OCI-LY7 (cell line): ENCODE results near the gene TAPBP. TPM values are rescaled to one million over a fixed set of nuclear protein-coding genes. Genes with fewer than 3 reads are reported as not detected.

Source experiments
- BruUV-seq: library from RNA; stranded (reverse); fragments of 400-500 nt; replicated peaks from 2 replicates; lab custom pipeline; 2021; lab: Mats Ljungman, UMichigan
- CTCF ChIA-PET: fragments of 300-600 bp; sonication (Branson Sonifier 250); formaldehyde crosslinking; loops from one replicate; lab custom pipeline; 2022; ENCODE audit warnings: antibody characterized with exemption; ENCODE audit not compliant: unreplicated experiment; lab: Charles Lee
- POLR2A ChIA-PET: fragments of 300-600 bp; sonication (Branson Sonifier 250); formaldehyde crosslinking; loops from one replicate; lab custom pipeline; 2022; ENCODE audit warnings: antibody characterized with exemption; lab: Charles Lee
- DNase-seq: peaks from one replicate; pipeline ENCODE4 v3.0.0-alpha.2; 2015; ENCODE audit warnings: low spot score
- H2AFZ ChIP-seq: fragments of 200-600 bp; sonication (generic), shearing (Covaris generic); 2 replicates; pipeline ENCODE4 v1.6.1; 2014; ENCODE audit warnings: mild to moderate bottlenecking, antibody characterized with exemption, low read length, moderate library complexity
- H3K27ac ChIP-seq: fragments of 200-600 bp; sonication (generic); 2 replicates; pipeline ENCODE4 v1.5.1; 2014; ENCODE audit warnings: mixed run types, low read depth, mild to moderate bottlenecking, moderate library complexity, low read length, inconsistent platforms; ENCODE audit not compliant: poor library complexity, severe bottlenecking
- H3K36me3 ChIP-seq: fragments of 200-600 bp; sonication (generic); 2 replicates; pipeline ENCODE4 v1.6.1; 2014; ENCODE audit warnings: mild to moderate bottlenecking, antibody characterized with exemption, low read length, moderate library complexity, mixed read lengths; ENCODE audit not compliant: insufficient read depth
- H3K4me1 ChIP-seq: fragments of 200-600 bp; sonication (generic); 2 replicates; pipeline ENCODE4 v1.5.1; 2014; ENCODE audit warnings: mild to moderate bottlenecking, low read length; ENCODE audit not compliant: insufficient read depth, poor library complexity, severe bottlenecking
- H3K4me2 ChIP-seq: fragments of 200-600 bp; sonication (generic); 2 replicates; pipeline ENCODE4 v1.6.1; 2014; ENCODE audit warnings: mild to moderate bottlenecking, low read length
- H3K4me3 ChIP-seq: fragments of 200-600 bp; sonication (generic); 2 replicates; pipeline ENCODE4 v1.5.1; 2014; ENCODE audit warnings: mild to moderate bottlenecking, low read depth, low read length; ENCODE audit not compliant: poor library complexity, severe bottlenecking
- H3K79me2 ChIP-seq: fragments of 200-600 bp; sonication (generic); 2 replicates; pipeline ENCODE4 v1.6.1; 2016; ENCODE audit warnings: low read depth, mild to moderate bottlenecking, low read length, moderate library complexity, mixed read lengths; ENCODE audit not compliant: insufficient read depth
- H3K9me2 ChIP-seq: fragments of 200-600 bp; sonication (generic); 2 replicates; pipeline ENCODE4 v1.6.1; 2016; ENCODE audit warnings: mild to moderate bottlenecking, low read length, mixed read lengths; ENCODE audit not compliant: insufficient read depth
- H3K9me3 ChIP-seq: fragments of 200-600 bp; sonication (generic); 2 replicates; pipeline ENCODE4 v1.6.1; 2014; ENCODE audit warnings: mild to moderate bottlenecking, mixed run types, low read length, mixed read lengths
- H4K20me1 ChIP-seq: fragments of 200-600 bp; sonication (generic); 2 replicates; pipeline ENCODE4 v1.6.1; 2014; ENCODE audit warnings: mild to moderate bottlenecking, antibody characterized with exemption, low read length, moderate library complexity, mixed read lengths; ENCODE audit not compliant: insufficient read depth
- EZH2phosphoT487 ChIP-seq: fragments of 200-600 bp; sonication (generic); IDR thresholded peaks from 2 replicates; pipeline ENCODE4 v1.6.1; 2018; ENCODE audit warnings: low read depth, borderline replicate concordance, mild to moderate bottlenecking, mixed run types, antibody characterized with exemption, low read length, moderate library complexity, mixed read lengths
- intact Hi-C: fragments of 100-400 bp; cut with micrococcal nuclease; formaldehyde crosslinking; loops from one replicate; pipeline ENCODE4 v1.10.0; 2022; ENCODE audit not compliant: unreplicated experiment
- total RNA-seq, 2 experiments: library from RNA; depleted of rRNA in 1 of 2; stranded (reverse); fragments of >200 nt in 1 of 2; shearing (Covaris generic) in 1 of 2; gene quantifications; 2 replicates each; pipeline ENCODE4 v1.2.3, GENCODE V29; 2014 to 2022
- TF ChIP-seq, protein P1 (sequence below): fragments of 200-600 bp; sonication (generic); conservative IDR thresholded peaks from 2 replicates; pipeline ENCODE4 v1.5.1; 2014; ENCODE audit warnings: mild to moderate bottlenecking, antibody characterized with exemption, low read length, moderate library complexity, mixed read lengths

The TAPBP gene
- total RNA-seq, 2 experiments from 2014 or later, result 106 to 148 TPM

DNA sequence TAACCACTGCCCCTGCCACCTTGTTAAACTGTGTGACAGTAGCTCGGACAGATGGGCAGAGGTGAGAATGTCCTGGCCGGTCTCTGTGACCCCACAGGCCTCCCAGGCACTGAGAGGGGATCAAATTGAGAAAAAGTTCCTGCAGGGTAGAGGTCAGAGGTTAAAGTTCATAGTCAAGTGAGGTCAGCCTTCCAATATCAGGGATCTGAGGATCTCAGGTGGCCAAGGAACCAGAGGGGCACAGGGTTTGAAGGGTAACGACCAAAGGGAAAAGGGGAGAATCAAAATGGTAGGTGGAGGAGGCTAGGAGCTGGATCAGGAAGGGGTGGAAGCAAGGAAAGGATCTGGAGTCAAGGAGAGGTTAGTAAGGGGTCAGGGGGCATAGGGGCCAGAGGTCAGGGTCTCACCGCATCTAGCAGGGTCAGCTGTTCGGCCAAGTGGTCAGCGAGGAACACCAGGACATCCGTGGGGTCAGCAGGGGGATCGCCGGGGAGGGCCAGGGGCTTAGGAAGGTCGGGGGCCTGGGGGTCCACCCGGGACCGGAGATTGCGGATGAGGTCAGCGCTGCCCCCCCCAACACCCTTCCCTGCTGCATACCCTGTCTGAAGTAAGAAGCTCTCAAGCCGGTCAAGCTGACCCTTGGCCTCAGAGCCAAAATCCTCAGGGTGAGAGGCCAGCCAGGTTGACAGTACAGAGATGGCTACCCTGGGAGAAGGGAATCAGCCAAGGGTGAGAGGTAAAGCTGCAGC, 18.1 kb downstream of the TAPBP start:
- intact Hi-C loops, result loop anchor here (5.0 kb wide), 1 partner anchor 97 kb away; the partner anchor contains the start of gene KIFC1
- no peak for TF ChIP-seq EZH2phosphoT487
- TF ChIP-seq, protein P1, sequence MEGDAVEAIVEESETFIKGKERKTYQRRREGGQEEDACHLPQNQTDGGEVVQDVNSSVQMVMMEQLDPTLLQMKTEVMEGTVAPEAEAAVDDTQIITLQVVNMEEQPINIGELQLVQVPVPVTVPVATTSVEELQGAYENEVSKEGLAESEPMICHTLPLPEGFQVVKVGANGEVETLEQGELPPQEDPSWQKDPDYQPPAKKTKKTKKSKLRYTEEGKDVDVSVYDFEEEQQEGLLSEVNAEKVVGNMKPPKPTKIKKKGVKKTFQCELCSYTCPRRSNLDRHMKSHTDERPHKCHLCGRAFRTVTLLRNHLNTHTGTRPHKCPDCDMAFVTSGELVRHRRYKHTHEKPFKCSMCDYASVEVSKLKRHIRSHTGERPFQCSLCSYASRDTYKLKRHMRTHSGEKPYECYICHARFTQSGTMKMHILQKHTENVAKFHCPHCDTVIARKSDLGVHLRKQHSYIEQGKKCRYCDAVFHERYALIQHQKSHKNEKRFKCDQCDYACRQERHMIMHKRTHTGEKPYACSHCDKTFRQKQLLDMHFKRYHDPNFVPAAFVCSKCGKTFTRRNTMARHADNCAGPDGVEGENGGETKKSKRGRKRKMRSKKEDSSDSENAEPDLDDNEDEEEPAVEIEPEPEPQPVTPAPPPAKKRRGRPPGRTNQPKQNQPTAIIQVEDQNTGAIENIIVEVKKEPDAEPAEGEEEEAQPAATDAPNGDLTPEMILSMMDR, result no peak
- H3K79me2 ChIP-seq, result peaks cover 3% of the 10 kb centered on the region; the same call in 1 of the 2 replicates
- peaks cover 61% of the 10 kb centered on the region for H3K36me3 ChIP-seq
- ChIA-PET CTCF (no interaction called here), POLR2A (no interaction called here)
- no peak for DNase-seq
- H3K4me2 ChIP-seq, result no peak overlapping the region
- no peaks in the 10 kb centered on the region for H3K9me3 ChIP-seq
- H3K9me2 ChIP-seq, result no peaks in the 10 kb centered on the region
- no peak overlapping the region for H3K27ac ChIP-seq
- no peaks in the 10 kb centered on the region for H4K20me1 ChIP-seq
- H3K4me3 ChIP-seq, result no peak overlapping the region
- H3K4me1 ChIP-seq, result peaks cover 29% of the 10 kb centered on the region
- no peak overlapping the region for H2AFZ ChIP-seq
- BruUV-seq, result no TSS peak

DNA sequence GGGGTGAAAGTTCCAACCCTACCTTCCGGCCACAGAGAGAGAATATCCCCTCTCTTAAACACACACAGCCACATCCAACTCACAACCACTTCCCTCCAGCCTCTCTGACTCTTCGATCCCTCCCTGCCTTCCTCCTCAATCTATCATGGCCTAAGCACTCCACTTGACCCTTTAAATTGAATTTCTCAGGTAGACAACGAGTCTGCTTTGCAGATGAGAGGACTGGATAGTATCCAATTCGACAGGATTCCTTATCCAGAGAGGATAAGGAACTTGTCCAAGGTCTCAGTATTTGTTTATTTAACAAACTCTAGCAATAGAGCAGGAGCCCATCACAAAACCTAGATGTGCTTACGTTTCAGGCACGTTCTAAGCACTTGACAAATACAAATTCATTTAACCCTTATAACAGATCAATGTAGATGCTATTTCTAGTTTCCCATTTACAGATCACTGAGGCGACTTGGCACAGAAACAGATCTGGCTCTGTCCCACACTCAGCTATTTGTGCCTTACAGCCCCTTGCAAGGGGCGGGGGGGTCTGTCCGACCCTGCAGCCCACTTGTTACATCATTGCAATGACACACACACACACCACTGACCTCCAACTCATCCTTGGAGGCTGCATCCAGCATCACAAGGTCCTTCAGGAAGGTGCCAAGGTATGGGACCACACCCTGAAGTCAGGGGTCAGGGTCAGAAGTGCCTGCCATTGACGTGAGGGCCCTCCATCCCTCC, 19.6 kb downstream of the TAPBP start:
- BruUV-seq, result no TSS peak
- Histone ChIP-seq H3K9me2 (no peaks in the 10 kb centered on the region), H3K4me1 (peaks cover 26% of the 10 kb centered on the region), H3K36me3 (peaks cover 57% of the 10 kb centered on the region), H3K9me3 (no peaks in the 10 kb centered on the region), H2AFZ (no peak overlapping the region), H3K4me3 (no peak overlapping the region), H3K27ac (no peak overlapping the region), H3K4me2 (no peak overlapping the region), H3K79me2 (peaks cover 15% of the 10 kb centered on the region; the same call in 1 of the 2 replicates), H4K20me1 (no peaks in the 10 kb centered on the region)
- TF ChIP-seq, protein P1, result no peak
- TF ChIP-seq EZH2phosphoT487, result no peak
- POLR2A ChIA-PET, result interaction anchor here (0.6 kb wide), 1 partner anchor 39 kb away, joined by 4 read pairs; no protein-coding TSS in a partner anchor
- DNase-seq, result no peak
- intact Hi-C loops, result no loop called here
- CTCF ChIA-PET, result no interaction called here
